Muscle of leg (tissue), 11 donors: Measurements from ENCODE around the gene SUSD4. TPM values are rescaled to one million over a fixed set of nuclear protein-coding genes. Genes with fewer than 3 reads are reported as not detected.
"Not testable (repeated sequence)": the region's sequence is repeated elsewhere in the genome, so short reads cannot be mapped to it uniquely, and the experiment has no call there.

Experiments
- DNase-seq: peaks from one replicate; pipeline ENCODE4 v3.0.0; 2013
- H3K27ac ChIP-seq: one replicate; pipeline ENCODE4 v1.5.1; 2013; ENCODE audit warnings: mild to moderate bottlenecking, low read length, control low read depth
- H3K27me3 ChIP-seq: one replicate; pipeline ENCODE4 v1.6.1; 2013; ENCODE audit warnings: low read length; ENCODE audit not compliant: control insufficient read depth, insufficient read depth
- H3K36me3 ChIP-seq: one replicate; pipeline ENCODE4 v1.6.1; 2013; ENCODE audit warnings: low read length; ENCODE audit not compliant: control insufficient read depth, insufficient read depth
- H3K4me1 ChIP-seq: one replicate; pipeline ENCODE4 v1.6.1; 2013; ENCODE audit warnings: low read length; ENCODE audit not compliant: control insufficient read depth, insufficient read depth
- H3K4me3 ChIP-seq: one replicate; pipeline ENCODE4 v1.5.1; 2013; ENCODE audit warnings: low read length, control low read depth
- H3K9me3 ChIP-seq: replicated peaks from 2 replicates; pipeline ENCODE4 v1.6.1; 2013; ENCODE audit warnings: low read depth, low read length; ENCODE audit not compliant: control insufficient read depth
- WGBS: methylation state at CpG from one replicate; pipeline ENCODE4 v1.1.5; 2013; ENCODE audit warnings: missing lambda C conversion rate; ENCODE audit not compliant: insufficient coverage; 5-methylcytosine and 5-hydroxymethylcytosine counted together
- polyA plus RNA-seq, 8 donors: library from polyadenylated mRNA; unstranded; fragments of 120-200 nt; gene quantifications; one replicate each; pipeline versions ENCODE4 v1.2.1 to v1.2.3, GENCODE V29; 2013; ENCODE audit warnings: inconsistent platforms in 1 of 8, low replicate concordance in 1 of 8; ENCODE audit not compliant: insufficient read length in 8 of 8, insufficient read depth in 1 of 8
- total RNA-seq: library from RNA; stranded (reverse); fragments of 120-200 nt; gene quantifications from one replicate; pipeline ENCODE4 v1.2.4, GENCODE V29; 2013

SUSD4 gene
- total and polyA plus RNA-seq, 9 donors = 2.0 to 4.1 (median 2.8) TPM

DNA sequence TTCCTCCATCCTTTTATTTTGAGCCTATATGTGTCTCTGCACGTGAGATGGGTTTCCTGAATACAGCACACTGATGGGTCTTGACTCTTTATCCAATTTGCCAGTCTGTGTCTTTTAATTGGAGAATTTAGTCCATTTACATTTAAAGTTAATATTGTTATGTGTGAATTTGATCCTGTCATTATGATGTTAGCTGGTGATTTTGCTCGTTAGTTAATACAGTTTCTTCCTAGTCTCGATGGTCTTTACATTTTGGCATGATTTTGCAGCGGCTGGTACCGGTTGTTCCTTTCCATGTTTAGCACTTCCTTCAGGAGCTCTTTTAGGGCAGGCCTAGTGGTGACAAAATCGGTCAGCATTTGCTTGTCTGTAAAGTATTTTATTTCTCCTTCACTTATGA, 35.4 kb upstream of the SUSD4 start:
- H3K27ac ChIP-seq, H3K27me3 ChIP-seq, H3K9me3 ChIP-seq, H3K36me3 ChIP-seq, H3K4me1 ChIP-seq, DNase-seq, H3K4me3 ChIP-seq: not testable (repeated sequence)
- no CpG with 5 or more reads among the region's 6 CpGs for WGBS

- no peak overlapping the region for H3K27ac ChIP-seq
Observed at GRCh38 chr1:223394706-223395105, 30.7 kb upstream of the SUSD4 start.

DNA sequence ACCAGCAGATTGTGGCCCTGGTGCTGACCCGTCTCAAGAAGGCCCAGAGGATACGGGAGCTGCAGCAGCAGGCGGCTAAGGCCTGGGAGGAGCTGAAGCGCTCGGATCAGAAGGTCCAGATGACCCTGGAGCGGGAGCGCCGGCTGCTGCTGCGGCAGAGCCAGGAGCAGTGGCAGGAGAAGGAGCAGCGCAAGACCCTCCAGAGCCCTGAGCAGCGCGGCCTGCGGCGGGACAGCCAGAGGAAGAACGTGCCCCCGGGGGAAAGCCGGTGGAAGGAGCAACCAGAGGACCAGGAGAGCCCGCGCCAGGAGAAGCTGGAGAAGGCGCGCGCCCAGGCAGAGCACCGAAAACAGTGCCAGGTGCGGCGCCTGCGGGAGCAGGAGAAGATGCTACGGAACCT, 30.3 kb upstream of the SUSD4 start:
- no peaks in the 10 kb centered on the region for H3K9me3 ChIP-seq
- peaks cover 37% of the 10 kb centered on the region for H3K27me3 ChIP-seq
- peaks cover 7% of the 10 kb centered on the region for H3K4me1 ChIP-seq
- no peak overlapping the region for H3K4me3 ChIP-seq
- H3K27ac ChIP-seq = no peak overlapping the region
- 92% methylated on average over 27 of the region's 27 CpGs for WGBS
- no peaks in the 10 kb centered on the region for H3K36me3 ChIP-seq
- DNase-seq = no peak

More at GRCh38 chr1:223394706-223395105, 30.7 kb upstream of the SUSD4 start:
- H3K4me3 ChIP-seq = no peak overlapping the region
- 97% methylated on average over 12 of the region's 13 CpGs for WGBS
- H3K9me3 ChIP-seq = no peaks in the 10 kb centered on the region
- peaks cover 37% of the 10 kb centered on the region for H3K27me3 ChIP-seq
- DNase-seq = no peak
- H3K36me3 ChIP-seq = no peaks in the 10 kb centered on the region
- peaks cover 7% of the 10 kb centered on the region for H3K4me1 ChIP-seq

- no peak for DNase-seq
- WGBS = 32% methylated on average over 73 of the region's 73 CpGs
- H3K9me3 ChIP-seq = no peaks in the 10 kb centered on the region
- peaks cover 7% of the 10 kb centered on the region for H3K4me1 ChIP-seq
- H3K36me3 ChIP-seq = no peaks in the 10 kb centered on the region
- H3K4me3 ChIP-seq = peak within 1 kb of the TSS; percentile 21
- peaks cover 37% of the 10 kb centered on the region for H3K27me3 ChIP-seq
- no peak within 1 kb of the TSS for H3K27ac ChIP-seq
Observed at GRCh38 chr1:223393275-223394214, 29.6 kb upstream of the SUSD4 start, which contains the start of gene CCDC185. TSS of gene CCDC185 (plus strand) at chr1:223393415. CDS start at chr1:223393476, 61 bp downstream.

DNA sequence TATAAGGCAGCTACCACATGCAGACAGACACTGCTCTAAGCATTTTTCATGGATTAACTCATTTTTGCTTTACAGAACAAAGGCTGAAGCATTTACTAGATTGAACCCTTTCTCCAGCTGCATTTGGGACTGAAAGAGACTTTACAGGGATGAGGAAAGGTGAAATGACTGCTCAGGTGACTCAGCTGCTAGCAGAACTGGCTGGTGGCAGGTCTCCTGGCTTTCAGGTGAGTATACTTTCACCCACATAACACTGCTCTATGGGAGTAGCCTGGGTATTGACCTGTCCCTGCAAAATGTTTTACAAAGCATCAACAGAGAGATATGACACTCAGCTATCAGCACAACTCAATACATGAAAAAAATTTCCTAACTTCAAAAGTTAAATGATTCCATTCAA, 26.6 kb upstream of the SUSD4 start:
- Histone ChIP-seq H3K27me3 (peaks cover 37% of the 10 kb centered on the region), H3K4me3 (no peak overlapping the region), H3K36me3 (no peaks in the 10 kb centered on the region), H3K4me1 (peaks cover 7% of the 10 kb centered on the region), H3K27ac (no peak overlapping the region), H3K9me3 (no peaks in the 10 kb centered on the region)
- DNase-seq = no peak

- 20% methylated on average over 1 of the region's 2 CpGs for WGBS
- Histone ChIP-seq H3K27ac (no peak overlapping the region), H3K36me3 (no peaks in the 10 kb centered on the region), H3K4me3 (no peak overlapping the region), H3K4me1 (no peaks in the 10 kb centered on the region), H3K9me3 (no peaks in the 10 kb centered on the region), H3K27me3 (peaks cover 4% of the 10 kb centered on the region)
- no peak for DNase-seq
Observed at GRCh38 chr1:223386013-223386412, 22.0 kb upstream of the SUSD4 start.

DNA sequence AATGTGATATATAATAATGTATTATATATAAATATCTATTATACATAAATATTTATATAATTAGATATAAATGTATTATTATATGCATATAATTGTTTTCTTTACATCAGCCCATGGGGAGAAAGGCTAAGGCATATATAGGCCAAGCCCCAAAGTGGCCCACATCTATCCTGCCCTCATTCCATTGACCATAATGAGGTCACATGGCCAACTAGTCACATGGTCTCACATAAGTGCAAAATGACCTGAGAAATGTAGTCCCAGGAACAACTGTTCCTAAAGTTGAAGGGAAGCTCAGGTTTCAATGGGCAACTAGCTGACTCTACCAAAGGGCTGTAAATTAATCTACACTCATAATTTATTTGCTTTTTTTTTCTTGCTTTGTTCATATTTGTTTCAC, 14.8 kb upstream of the SUSD4 start:
- Histone ChIP-seq H3K36me3 (no peaks in the 10 kb centered on the region), H3K4me1 (no peaks in the 10 kb centered on the region), H3K9me3 (peaks cover 5% of the 10 kb centered on the region), H3K27ac (no peak overlapping the region), H3K27me3 (peaks cover 3% of the 10 kb centered on the region), H3K4me3 (no peak overlapping the region)
- no peak for DNase-seq

- Histone ChIP-seq H3K27me3 (peaks cover 3% of the 10 kb centered on the region), H3K4me3 (no peak overlapping the region), H3K27ac (no peak overlapping the region), H3K9me3 (peaks cover 5% of the 10 kb centered on the region), H3K4me1 (no peaks in the 10 kb centered on the region), H3K36me3 (no peaks in the 10 kb centered on the region)
- no CpG with 5 or more reads among the region's 4 CpGs for WGBS
- no peak for DNase-seq
Observed at GRCh38 chr1:223374064-223374610, 10.2 kb upstream of the SUSD4 start.

- H3K4me3 ChIP-seq = no peak overlapping the region
- peaks cover 18% of the 10 kb centered on the region for H3K4me1 ChIP-seq
- no peak overlapping the region for H3K27ac ChIP-seq
- WGBS = 0% methylated on average over 33 of the region's 55 CpGs
- H3K27me3 ChIP-seq = peaks cover 46% of the 10 kb centered on the region
- H3K36me3 ChIP-seq = no peaks in the 10 kb centered on the region
- no peaks in the 10 kb centered on the region for H3K9me3 ChIP-seq
- DNase-seq = no peak
Observed at GRCh38 chr1:223364685-223365382, 858 bp upstream of the SUSD4 start.
